ENCODE measurements around the gene GIMAP8. TPM values are rescaled to one million over a fixed set of nuclear protein-coding genes. Genes with fewer than 3 reads are reported as not detected.

GIMAP8 gene
- total RNA-seq, 1 experiment from 2014 or later: not detected

DNA sequence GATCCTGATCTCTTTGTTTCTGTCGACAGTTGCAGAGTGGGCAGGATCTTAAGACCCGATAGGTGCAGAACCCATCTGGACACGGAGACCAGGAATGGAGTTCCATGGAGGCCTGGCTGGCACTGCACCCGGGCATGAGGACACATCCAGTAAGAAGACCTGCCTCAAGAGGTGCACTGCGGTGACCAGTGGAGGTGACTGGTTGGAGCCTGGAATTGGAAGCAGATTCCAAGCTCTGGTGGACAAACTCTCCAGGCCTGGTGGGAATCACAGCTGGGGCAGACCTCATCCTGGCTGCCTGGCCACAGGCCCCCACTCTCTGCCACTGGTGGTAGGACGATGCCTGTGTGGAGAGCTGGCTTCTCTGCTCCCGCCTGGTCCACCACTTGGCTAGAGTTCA is 40.3 kb upstream of the GIMAP8 start:
- H3K27ac Mint-ChIP-seq: no peak overlapping the region; a peak in 1 of 7 replicates
- Histone ChIP-seq H3K9me3 (ENCODE audit: control insufficient read depth, low read depth, low read length) (no peaks in the 10 kb centered on the region), H3K27ac (ENCODE audit: insufficient read length, low read depth, low read length) (no peak overlapping the region), H3K23ac (ENCODE audit: insufficient read length, low read depth, low read length) (no peak overlapping the region), H4K8ac (replicated peaks; ENCODE audit: insufficient read length, low read depth, low read length) (no peak overlapping the region), H4K5ac (ENCODE audit: insufficient read length, low read depth, low read length) (no peak overlapping the region), H3K27me3 (ENCODE audit: insufficient read depth, low read length) (no peaks in the 10 kb centered on the region), H3K56ac (ENCODE audit: insufficient read length, low read depth, low read length) (no peak overlapping the region), H3K79me1 (ENCODE audit: insufficient read depth, low read depth, low read length, poor library complexity, severe bottlenecking) (no peaks in the 10 kb centered on the region), H2AFZ (ENCODE audit: low read length) (no peak overlapping the region), H3K79me2 (ENCODE audit: insufficient read depth, low read length) (no peaks in the 10 kb centered on the region), H2BK20ac (ENCODE audit: low read depth, low read length, poor library complexity, severe bottlenecking) (no peak overlapping the region), H2BK12ac (ENCODE audit: insufficient read length, low read depth, low read length) (no peak overlapping the region), H3K18ac (ENCODE audit: insufficient read length, low read depth, low read length) (no peak overlapping the region), H3K4me2 (ENCODE audit: insufficient read depth, insufficient read length, low read length) (no peak overlapping the region), H3K4me1 (ENCODE audit: insufficient read depth, low read length) (peaks cover 5% of the 10 kb centered on the region; the same call in 1 of the 2 replicates), H3K4ac (ENCODE audit: low read depth, low read length) (no peak overlapping the region), H2AK5ac (ENCODE audit: insufficient read length, low read length) (no peak overlapping the region), H2BK5ac (ENCODE audit: insufficient read length, low read length) (no peak overlapping the region), H3K23me2 (ENCODE audit: insufficient read length, low read depth, low read length, poor library complexity, severe bottlenecking) (peaks cover 3% of the 10 kb centered on the region), H2BK120ac (ENCODE audit: low read depth, low read length, poor library complexity, severe bottlenecking) (no peak overlapping the region), H3T11ph (ENCODE audit: low read length) (no peak overlapping the region), H2BK15ac (ENCODE audit: low read depth, low read length) (no peak overlapping the region), H4K20me1 (ENCODE audit: control insufficient read depth, insufficient read depth, insufficient read length) (no peaks in the 10 kb centered on the region), H3K9ac (ENCODE audit: extremely low read depth, insufficient read length, low read length) (no peak overlapping the region), H3K14ac (ENCODE audit: insufficient read depth, low read length) (no peak overlapping the region), H4K91ac (ENCODE audit: insufficient read length, low read depth, low read length) (no peak overlapping the region)
- no peaks in the 10 kb centered on the region; the same call in 1 of the 2 replicates for H3K27me3 Mint-ChIP-seq (ENCODE audit: low read depth)
- TF ChIP-seq, protein P1, sequence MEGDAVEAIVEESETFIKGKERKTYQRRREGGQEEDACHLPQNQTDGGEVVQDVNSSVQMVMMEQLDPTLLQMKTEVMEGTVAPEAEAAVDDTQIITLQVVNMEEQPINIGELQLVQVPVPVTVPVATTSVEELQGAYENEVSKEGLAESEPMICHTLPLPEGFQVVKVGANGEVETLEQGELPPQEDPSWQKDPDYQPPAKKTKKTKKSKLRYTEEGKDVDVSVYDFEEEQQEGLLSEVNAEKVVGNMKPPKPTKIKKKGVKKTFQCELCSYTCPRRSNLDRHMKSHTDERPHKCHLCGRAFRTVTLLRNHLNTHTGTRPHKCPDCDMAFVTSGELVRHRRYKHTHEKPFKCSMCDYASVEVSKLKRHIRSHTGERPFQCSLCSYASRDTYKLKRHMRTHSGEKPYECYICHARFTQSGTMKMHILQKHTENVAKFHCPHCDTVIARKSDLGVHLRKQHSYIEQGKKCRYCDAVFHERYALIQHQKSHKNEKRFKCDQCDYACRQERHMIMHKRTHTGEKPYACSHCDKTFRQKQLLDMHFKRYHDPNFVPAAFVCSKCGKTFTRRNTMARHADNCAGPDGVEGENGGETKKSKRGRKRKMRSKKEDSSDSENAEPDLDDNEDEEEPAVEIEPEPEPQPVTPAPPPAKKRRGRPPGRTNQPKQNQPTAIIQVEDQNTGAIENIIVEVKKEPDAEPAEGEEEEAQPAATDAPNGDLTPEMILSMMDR (conservative IDR thresholded peaks at IDR 0.05): no peak
- no peak for DNase-seq
- peaks cover 23 to 30% of the 10 kb centered on the region in 2 experiments for H3K4me1 Mint-ChIP-seq
- peaks cover 14 to 46% (median 44%) of the 10 kb centered on the region in 3 experiments for H3K36me3 Mint-ChIP-seq (ENCODE audit: insufficient read depth in 1 of 3, low read depth in 3 of 3)
- no CpG with 5 or more reads among the region's 7 CpGs for WGBS (ENCODE audit: extremely low coverage, insufficient read length, low lambda C conversion rate)
- no peaks in the 10 kb centered on the region; a peak in 1 of 5 replicates for H3K9me3 Mint-ChIP-seq
- no peak overlapping the region for H3K4me3 Mint-ChIP-seq

Data from H9 (cell line).